NCI-H748 (cell line): ENCODE measurements around the gene CC2D2B.
"Not testable (repeated sequence)": the region's sequence is repeated elsewhere in the genome, so short reads cannot be mapped to it uniquely, and the experiment has no call there.

ENCODE experiments used
- DNase-seq: peaks from one replicate; lab custom pipeline; 2025; ENCODE audit not compliant: unreplicated experiment; lab: John Stamatoyannopoulos, UW

The CC2D2B gene

GRCh38 chr10:96014473-96015102 is 106.8 kb downstream of the CC2D2B start:
- no peak for DNase-seq

DNA sequence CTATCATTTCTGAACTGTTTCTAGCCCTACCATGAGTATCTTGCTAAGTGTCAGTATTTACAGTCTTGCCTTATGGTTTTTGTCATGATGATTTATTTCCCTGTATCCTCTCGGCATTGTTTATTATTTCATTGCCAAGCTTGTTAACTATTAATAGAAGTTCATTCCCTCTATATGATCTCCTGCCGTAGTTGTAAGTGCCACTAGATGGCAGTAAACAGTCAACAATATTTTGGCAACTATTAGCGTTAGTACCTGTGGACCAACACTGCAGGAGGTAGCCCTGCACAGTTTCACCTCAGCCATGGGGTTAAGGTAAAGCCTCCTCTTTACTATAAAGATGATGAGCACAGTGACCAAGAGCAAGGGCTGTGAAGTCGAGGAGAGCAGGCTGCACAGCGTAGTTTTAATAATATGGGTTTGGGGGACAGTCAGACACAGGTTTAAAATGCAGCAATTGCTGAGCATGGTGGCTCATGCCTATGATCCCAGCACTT is 109.5 kb downstream of the CC2D2B start:
- DNase-seq, result peak; percentile 59

DNA sequence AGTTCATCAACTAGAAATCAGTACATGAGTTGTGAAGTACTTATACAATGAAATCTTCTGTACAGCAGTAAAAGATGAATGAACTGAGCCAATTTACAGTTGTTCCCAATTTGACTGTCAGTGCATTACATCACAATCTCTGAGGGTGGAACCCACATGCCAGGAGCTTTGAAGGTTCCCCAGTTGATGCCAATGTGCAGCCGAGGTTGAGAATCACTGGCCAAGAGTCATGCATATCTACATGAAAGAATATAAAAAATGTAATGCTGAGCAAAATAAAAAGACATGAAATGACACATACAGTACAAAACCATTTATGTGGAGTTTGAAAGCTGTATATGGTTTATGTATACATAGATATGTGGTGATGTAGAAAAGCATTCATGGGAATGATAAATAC is 113.6 kb downstream of the CC2D2B start:
- DNase-seq, result no peak

DNA sequence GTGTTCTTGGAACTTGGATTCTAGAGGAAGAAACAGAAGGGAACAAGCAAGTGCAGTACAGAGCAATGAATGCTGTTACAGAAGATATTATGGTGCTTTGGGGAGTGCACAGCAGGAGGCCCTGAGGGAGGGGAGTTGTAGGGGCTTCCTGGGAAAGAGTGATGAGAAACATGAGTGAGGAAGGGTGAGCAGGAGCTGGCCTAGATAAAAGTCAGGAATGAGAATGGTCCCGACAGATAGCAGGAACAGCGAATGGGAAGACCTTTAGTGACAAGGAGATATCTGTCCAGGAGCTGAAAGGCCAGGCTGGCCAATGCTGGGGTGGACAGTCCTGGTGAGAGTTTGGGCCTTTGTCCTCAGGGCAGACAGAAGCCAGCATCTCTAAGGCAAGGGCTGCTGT is 115.0 kb downstream of the CC2D2B start:
- DNase-seq, result no peak

GRCh38 chr10:96023168-96023567 is 115.4 kb downstream of the CC2D2B start:
- DNase-seq, result no peak

DNA sequence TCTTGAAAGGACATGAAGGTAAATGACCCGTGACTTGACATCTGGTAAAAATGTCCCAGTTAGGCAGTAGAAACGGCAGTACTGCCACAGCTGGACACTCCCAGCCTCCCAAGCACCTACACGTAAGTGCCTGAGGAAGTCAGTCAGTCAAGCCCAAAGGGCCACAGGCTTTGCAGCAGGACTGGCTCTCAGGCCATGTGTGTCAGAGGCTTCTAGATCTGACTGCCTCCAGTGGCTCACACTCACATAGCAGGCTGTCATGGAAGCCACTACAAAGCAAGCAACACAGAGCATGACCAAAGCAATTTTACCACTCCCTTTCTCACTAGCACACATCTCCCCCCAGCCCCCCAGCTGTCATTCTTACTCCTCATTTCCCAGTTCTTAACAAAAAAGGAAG is 117.8 kb downstream of the CC2D2B start:
- DNase-seq, result peak; percentile 1

DNA sequence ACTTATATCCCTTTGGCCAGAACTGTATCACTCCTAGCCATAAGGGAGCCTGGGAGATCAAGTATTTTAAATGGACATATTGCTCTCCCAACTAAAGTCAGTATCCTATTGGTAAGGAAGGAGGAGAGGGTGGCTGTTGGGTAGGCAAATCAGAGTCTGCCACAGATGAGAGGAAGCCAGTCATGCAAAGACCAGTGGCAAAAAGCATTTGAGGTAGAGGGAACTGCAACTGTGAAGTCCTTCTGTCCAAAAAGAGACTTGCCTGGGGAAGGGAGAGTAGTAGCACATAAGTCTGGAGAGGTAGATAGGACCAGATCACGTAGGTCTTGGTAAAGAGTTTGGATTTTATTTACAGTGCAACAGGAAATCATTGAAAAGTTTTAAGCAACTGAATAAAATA is 126.8 kb downstream of the CC2D2B start:
- no peak for DNase-seq

GRCh38 chr10:96038476-96039387 is 131.0 kb downstream of the CC2D2B start:
- DNase-seq, result peak; percentile 8

GRCh38 chr10:96041146-96041545 is 133.4 kb downstream of the CC2D2B start:
- DNase-seq, result no peak

GRCh38 chr10:96043033-96043892 is 135.5 kb downstream of the CC2D2B start, which contains the start of gene CCNJ:
Gene CCNJ (plus strand): TSS chr10:96043583. CDS start chr10:96044394, 811 bp downstream.
- DNase-seq, result peak; percentile 92

GRCh38 chr10:96043893-96044715 is 136.3 kb downstream of the CC2D2B start:
- peak; percentile 71 for DNase-seq

DNA sequence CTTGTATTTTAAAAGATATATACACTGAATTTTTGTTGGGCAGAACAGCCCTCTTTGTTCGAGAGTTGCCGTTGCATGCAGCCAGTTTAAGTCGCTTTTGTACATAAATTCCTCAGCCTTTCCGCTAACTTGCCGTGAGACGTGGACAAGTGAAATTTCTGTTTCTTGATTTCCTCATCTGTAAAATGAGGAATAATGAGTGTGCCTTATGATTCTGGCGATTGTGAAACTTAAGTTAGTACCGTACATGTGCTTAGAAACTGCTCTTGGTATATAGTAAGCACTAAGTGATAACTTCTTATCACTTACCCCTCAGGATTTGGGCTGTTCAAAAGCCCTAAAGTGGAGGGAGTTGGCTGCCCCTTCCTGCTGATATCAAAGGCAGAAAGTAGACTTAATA is 137.0 kb downstream of the CC2D2B start:
- DNase-seq, result no peak

DNA sequence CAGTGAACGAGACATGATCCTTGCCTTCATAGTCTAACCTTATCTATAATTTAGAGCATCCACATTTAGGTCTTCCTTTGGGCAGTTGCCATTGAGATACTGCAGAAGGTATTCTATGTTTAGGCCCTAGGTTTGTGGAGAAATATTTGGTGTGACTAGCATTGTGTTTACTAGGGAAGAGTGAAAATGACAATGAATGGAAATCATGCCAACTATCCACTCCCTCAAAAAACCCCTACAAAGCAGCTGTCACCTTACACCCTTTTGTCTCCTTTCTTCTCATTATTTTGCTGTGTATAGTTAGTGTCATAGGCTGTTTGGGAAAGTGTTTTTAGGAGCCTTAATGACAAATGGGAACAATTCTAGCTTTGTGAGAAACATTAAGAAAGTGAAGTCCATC is 138.8 kb downstream of the CC2D2B start:
- DNase-seq, result no peak

DNA sequence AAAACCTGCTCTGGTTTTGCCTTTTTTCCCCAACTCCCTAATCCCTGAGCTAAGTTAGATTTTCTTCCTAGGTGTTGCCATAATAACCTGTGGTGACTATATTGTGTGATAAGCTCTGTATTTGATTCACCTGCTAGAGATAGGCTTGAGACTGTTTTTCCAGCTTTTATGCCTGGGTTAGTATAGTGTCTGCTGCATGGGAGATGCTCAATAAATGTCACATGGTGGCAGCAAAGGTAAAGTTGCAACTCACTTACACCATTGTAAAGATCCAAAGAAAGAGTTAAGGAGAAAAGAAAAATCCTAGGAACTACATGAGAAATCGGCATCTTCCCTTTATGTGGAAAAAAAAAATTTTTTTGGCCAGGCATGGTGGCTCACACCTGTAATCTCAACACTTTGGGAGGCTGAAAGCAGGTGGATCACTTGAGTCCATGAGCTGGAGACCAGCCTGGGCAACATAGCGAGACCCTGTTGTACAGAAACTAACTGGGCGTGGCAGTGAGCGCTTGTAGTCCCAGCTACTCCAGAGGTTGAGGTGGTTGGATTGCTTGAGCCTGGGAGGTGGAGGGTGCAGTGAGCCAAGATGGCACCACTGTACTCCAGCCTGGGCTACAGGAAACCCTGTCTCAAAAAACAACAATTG is 139.4 kb downstream of the CC2D2B start:
- DNase-seq, result no peak

- not testable (repeated sequence) for DNase-seq
These were observed 140.2 kb downstream of the CC2D2B start for GRCh38 chr10:96047925-96048324.

DNA sequence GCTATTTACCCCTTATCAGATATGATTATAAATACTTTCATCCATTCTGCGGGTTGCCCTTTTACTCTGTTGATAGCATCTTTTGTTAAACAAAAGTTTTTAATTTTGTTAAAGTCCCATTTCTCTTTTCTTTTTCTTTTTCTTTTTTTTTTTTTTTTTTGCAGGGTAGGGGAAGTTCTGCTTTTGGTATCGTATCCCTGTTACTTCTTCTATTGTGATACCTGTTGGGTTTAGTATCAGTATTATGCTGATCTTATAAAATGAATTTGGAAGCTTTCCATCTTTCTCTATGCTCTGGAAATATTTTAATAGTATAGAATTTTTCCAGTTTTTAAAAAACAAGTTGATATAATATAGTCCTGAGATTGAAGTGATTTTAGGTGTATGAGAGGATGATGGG is 141.6 kb downstream of the CC2D2B start:
- no peak for DNase-seq

- DNase-seq, result no peak
These were observed 146.2 kb downstream of the CC2D2B start for GRCh38 chr10:96053985-96054384.

DNA sequence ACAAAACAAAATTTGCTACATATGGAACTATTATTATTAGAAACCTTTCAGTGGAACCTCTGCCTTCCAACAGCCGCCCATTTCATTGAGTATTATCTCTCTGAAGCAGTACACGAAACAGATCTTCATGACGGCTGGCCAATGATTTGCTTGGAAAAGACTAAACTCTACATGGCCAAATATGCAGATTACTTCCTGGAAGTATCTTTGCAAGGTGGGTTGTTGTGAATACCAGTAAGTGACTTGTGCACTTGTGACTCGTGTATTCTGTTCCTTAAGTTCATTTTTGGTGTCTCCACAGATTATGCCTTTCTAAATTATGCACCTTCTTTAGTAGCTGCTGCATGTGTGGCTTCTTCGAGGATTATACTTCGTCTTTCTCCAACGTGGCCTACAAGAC is 149.0 kb downstream of the CC2D2B start:
- no peak for DNase-seq

GRCh38 chr10:96061232-96061631 is 153.5 kb downstream of the CC2D2B start:
- no peak for DNase-seq

DNA sequence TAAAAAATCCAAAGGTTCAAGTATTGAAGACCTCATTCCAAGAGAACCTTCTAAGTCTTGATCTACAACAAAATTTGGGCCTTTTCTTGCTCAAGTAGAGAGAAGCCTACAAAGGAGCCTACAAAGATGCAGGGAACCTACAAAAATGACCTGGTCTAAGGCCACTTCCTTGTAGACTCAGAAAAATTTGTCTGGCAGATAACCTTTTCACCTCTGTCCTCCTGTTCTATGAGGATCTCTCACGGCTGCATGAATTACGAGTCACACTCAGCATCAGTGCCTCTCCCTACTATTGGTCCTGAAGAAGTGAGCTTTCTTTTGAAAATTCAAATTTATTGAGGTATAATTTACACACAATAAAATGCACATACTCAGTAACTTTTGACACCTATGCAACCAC is 164.9 kb downstream of the CC2D2B start:
- no peak for DNase-seq
